Tibial artery (tissue), 4 donors: ENCODE data around the gene ATP11A.

ENCODE experiments used
- DNase-seq, 2 donors: peaks; one replicate each; pipeline ENCODE4 v3.0.0-alpha.2; 2019
- H3K27ac ChIP-seq, 2 donors: fragments of 200-600 bp; sonication (generic) in 1 of 2; 1 replicate in 1 of 2; 2 replicates in 1 of 2; pipeline ENCODE4 v1.5.1; 2018 to 2019; ENCODE audit warnings: mild to moderate bottlenecking in 1 of 2
- H3K27me3 ChIP-seq, 2 donors: fragments of 200-600 bp; sonication (generic) in 1 of 2; one replicate each; pipeline versions ENCODE4 v1.5.1 to v1.6.0; 2016 to 2019
- H3K36me3 ChIP-seq, 3 donors: fragments of 200-600 bp; sonication (generic) in 2 of 3; one replicate each; pipeline ENCODE4 v1.5.1; 2016 to 2019; ENCODE audit warnings: mild to moderate bottlenecking in 2 of 3
- H3K4me1 ChIP-seq, 4 donors: fragments of 200-600 bp; sonication (generic) in 2 of 4; 1 replicate in 3 of 4; 2 replicates in 1 of 4; pipeline ENCODE4 v1.5.1; 2016 to 2019
- H3K4me3 ChIP-seq, 2 donors: fragments of 200-600 bp; sonication (generic) in 1 of 2; 1 replicate in 1 of 2; 2 replicates in 1 of 2; pipeline ENCODE4 v1.5.1; 2018 to 2019; ENCODE audit warnings: mild to moderate bottlenecking in 2 of 2
- H3K9me3 ChIP-seq, 3 donors: fragments of 200-600 bp; sonication (generic) in 1 of 3; one replicate each; pipeline ENCODE4 v1.5.1; 2016 to 2019
- intact Hi-C: fragments of 100-400 bp; cut with DNase I; formaldehyde crosslinking; loops from one replicate; pipeline ENCODE4 v1.15.0; 2023; ENCODE audit warnings: low total_unique reads
- TF ChIP-seq, protein P1 (sequence below), 2 experiments: fragments of 200-600 bp in 1 of 2; fragments of 450-650 bp in 1 of 2; IDR thresholded peaks; one replicate each; pipeline ENCODE4 v1.5.1; 2017 to 2019; ENCODE audit warnings: antibody characterized with exemption in 2 of 2, mild to moderate bottlenecking in 1 of 2, moderate library complexity in 1 of 2

The ATP11A gene

DNA sequence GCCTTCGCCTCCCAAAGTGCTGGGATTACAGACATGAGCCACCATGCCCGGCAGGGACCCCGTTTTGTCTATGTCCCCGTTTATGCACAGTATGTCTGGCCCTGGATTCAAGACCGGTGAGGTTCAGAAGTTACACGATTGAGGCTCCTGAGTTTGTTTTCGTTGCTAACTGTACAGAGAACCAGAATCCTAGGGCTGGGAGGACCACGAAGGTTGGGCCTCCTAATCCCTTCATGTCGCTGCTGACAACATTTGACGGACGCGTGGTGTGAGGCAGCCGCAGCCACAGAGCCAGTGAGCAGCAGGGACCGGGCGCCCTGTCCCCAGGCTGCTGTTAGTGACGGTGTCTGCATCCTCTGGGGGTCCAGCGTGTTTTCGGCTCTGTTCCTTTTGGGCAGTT is 91.4 kb downstream of the ATP11A start:
- DNase-seq, result no peak
- H3K4me3 ChIP-seq, result no peak overlapping the region
- peaks cover 0 to 11% (median 11%) of the 10 kb centered on the region in 3 donors for H3K36me3 ChIP-seq
- TF ChIP-seq, protein P1, sequence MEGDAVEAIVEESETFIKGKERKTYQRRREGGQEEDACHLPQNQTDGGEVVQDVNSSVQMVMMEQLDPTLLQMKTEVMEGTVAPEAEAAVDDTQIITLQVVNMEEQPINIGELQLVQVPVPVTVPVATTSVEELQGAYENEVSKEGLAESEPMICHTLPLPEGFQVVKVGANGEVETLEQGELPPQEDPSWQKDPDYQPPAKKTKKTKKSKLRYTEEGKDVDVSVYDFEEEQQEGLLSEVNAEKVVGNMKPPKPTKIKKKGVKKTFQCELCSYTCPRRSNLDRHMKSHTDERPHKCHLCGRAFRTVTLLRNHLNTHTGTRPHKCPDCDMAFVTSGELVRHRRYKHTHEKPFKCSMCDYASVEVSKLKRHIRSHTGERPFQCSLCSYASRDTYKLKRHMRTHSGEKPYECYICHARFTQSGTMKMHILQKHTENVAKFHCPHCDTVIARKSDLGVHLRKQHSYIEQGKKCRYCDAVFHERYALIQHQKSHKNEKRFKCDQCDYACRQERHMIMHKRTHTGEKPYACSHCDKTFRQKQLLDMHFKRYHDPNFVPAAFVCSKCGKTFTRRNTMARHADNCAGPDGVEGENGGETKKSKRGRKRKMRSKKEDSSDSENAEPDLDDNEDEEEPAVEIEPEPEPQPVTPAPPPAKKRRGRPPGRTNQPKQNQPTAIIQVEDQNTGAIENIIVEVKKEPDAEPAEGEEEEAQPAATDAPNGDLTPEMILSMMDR (IDR thresholded peaks at IDR 0.05), result no peak
- no peaks in the 10 kb centered on the region for H3K9me3 ChIP-seq
- intact Hi-C loops, result no loop called here
- H3K27me3 ChIP-seq, result no peaks in the 10 kb centered on the region
- H3K27ac ChIP-seq, result no peak overlapping the region
- H3K4me1 ChIP-seq, result no peaks in the 10 kb centered on the region

DNA sequence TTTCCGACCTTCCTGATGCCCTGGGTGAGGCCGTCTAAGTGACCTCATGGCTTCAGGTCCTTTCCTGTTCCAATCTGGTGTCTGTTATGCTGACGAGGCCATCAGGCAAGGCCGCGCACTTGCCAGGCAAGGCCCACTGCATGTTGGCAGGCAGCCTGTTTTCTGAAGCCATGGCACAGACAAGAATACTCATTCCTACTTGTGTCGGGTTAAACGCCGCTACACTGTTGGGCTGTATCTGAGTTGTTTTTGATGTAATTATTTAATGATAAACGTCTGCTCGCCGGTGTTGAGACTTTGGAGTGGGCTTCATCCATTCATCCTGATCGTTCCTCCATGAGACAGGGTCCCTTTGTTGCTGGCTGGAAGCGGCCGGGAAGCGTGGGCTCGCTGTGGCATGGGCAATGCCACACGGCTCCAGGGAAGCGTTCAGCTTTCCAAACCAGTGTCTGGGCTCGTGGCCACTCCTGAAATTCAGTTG is 92.1 kb downstream of the ATP11A start:
- H3K36me3 ChIP-seq, result peaks cover 4 to 16% (median 11%) of the 10 kb centered on the region in 3 donors
- no peak overlapping the region for H3K27ac ChIP-seq
- no peaks in the 10 kb centered on the region for H3K27me3 ChIP-seq
- no peak for DNase-seq
- H3K9me3 ChIP-seq, result no peaks in the 10 kb centered on the region
- intact Hi-C loops, result no loop called here
- TF ChIP-seq, protein P1 (IDR thresholded peaks at IDR 0.05), result no peak
- no peaks in the 10 kb centered on the region for H3K4me1 ChIP-seq
- no peak overlapping the region for H3K4me3 ChIP-seq

DNA sequence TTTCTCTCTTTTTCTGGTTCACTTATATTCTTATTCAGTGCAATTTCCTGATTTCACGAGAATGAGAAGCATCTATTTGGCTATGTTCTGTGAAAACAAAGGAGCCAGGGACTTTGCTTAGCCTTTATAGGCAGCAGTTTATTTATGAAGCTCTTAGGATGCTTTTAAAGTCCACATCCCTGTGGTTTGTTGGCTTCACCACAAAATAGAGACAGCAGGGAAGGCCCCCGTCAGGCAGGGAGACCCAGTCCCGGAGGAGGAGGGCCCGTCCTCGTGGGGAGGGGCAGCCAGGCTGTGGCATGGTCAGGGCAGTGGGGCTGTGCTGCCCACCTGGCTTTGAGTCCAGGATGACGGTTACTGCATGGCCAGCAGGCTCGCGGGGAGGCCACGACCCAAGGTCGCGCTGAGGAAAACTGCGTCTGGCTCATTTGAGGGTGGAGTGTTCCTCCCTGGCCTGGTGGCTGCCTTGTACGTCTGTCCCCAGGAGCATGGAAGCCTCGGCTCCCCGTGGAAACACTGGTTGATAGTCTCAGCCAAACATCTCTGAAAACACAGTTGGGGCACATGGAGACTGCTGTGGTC is 92.7 kb downstream of the ATP11A start:
- Histone ChIP-seq H3K27ac (no peak overlapping the region), H3K36me3 (peaks cover 5 to 16% (median 11%) of the 10 kb centered on the region in 3 donors), H3K27me3 (no peaks in the 10 kb centered on the region), H3K4me3 (no peak overlapping the region), H3K9me3 (no peaks in the 10 kb centered on the region), H3K4me1 (no peaks in the 10 kb centered on the region)
- no peak for DNase-seq
- TF ChIP-seq, protein P1 (IDR thresholded peaks at IDR 0.05), result no peak
- intact Hi-C loops, result no loop called here

DNA sequence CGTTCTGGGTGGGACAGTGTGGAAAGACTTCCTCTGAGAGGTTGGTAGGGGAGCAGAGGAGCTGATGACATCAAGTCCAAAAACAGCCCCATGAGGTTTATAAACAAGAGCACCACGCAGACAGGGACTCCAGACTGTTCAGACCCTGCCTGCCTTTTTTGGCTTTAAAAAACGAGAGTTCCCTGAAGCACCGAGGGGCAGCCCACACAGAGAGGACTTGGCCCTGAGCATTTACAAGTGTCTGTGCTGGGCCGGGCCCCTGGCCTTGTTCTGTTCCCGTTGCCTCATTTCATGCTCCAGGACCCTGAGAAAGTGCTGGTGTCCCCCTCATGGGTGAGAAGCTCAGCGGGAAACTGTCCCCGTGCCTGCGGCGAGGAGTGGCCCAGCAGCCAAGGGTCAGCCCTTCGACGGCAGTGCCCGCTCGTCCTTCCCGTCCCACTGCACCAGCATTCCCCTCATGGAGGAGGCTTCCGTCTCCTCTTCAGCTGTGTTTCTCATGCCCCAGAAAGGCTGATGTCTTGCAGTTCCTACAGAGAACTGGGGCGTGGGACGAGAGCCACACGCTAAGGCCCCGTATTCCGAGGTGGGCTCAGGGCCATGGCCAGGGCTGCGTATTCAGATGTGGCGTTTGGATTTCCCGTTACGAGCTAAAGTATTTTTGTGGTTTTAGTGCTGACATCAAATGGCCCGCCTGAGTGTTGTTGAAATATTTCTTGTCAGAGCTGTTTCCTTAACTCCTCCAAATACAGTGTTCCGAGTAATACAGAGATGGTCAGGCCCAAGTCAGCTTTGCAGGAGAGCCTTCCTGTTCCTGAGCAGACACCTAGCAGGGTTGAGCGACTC is 93.5 kb downstream of the ATP11A start:
- no peaks in the 10 kb centered on the region for H3K9me3 ChIP-seq
- no peaks in the 10 kb centered on the region for H3K4me1 ChIP-seq
- H3K4me3 ChIP-seq, result no peak overlapping the region
- intact Hi-C loops, result no loop called here
- no peak for DNase-seq
- peaks cover 6 to 19% (median 17%) of the 10 kb centered on the region in 3 donors for H3K36me3 ChIP-seq
- no peaks in the 10 kb centered on the region for H3K27me3 ChIP-seq
- H3K27ac ChIP-seq, result no peak overlapping the region
- TF ChIP-seq, protein P1 (IDR thresholded peaks at IDR 0.05), result no peak

DNA sequence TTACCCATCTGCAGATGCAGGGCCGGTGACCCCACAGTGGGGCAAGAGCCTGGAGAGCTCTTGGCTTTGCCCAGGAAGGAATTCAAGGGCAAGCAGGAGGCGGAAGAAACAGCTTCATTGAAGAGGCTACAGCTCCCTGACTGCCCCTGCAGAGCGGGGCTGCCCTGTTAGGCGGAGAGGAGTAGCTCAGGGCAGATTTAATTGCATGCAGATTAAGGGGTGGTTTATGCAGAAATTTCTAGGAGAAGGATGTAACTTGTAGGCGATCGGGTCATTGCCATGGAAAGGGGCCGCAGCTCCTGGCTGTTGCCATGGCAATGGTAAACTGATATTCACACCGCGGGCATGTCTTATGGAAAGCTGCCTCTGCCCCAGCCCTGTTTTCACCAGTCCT is 94.1 kb downstream of the ATP11A start:
- no peaks in the 10 kb centered on the region for H3K4me1 ChIP-seq
- TF ChIP-seq, protein P1 (IDR thresholded peaks at IDR 0.05), result no peak
- no peaks in the 10 kb centered on the region for H3K9me3 ChIP-seq
- H3K27me3 ChIP-seq, result no peaks in the 10 kb centered on the region
- peaks cover 8 to 22% (median 19%) of the 10 kb centered on the region in 3 donors for H3K36me3 ChIP-seq
- DNase-seq, result peak in 1 of 2 donors; percentile 46
- intact Hi-C loops, result no loop called here
- no peak overlapping the region for H3K27ac ChIP-seq
- H3K4me3 ChIP-seq, result no peak overlapping the region
